ENCODE data around the gene MYO10.

MYO10 gene

DNA sequence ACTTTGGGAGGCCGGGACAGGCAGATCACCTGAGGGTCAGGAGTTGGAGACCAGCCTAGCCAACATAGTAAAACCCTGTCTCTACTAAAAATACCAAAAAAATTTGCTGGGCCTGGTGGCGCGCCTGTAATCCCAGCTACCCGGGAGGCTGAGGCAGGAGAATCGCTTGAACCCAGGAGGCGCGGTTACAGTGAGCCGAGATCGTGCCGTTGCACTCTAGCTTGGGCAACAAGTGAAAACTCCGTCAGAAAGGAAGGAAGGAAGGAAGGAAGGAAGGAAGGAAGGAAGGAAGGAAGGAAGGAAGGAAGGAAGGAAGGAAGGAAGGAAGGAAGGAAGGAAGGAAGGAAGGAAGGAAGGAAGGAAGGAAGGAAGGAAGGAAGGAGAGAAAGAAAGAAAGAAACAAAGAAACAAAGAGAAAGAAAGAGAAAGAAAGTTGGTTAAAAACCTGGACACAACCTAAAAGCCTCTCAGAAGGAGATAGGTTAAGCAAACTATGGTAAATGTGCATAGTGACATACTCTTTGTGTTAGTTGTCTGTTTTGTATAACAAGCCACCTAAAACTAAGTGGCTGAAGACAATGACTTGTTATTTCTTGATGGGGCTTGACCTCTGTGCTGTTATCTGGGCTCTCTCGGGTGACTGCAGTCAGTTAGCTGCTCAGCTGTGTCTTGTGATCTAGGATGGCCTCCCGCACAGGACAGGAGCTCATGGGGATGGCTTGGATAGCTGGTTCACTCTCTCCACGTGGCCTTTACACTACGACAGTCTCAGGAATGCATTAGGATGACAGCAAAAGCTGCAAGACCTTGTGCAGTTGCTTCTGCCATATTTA lies 8.0 kb upstream of the MYO10 start (continued):
- TF ChIP-seq, protein P1, sequence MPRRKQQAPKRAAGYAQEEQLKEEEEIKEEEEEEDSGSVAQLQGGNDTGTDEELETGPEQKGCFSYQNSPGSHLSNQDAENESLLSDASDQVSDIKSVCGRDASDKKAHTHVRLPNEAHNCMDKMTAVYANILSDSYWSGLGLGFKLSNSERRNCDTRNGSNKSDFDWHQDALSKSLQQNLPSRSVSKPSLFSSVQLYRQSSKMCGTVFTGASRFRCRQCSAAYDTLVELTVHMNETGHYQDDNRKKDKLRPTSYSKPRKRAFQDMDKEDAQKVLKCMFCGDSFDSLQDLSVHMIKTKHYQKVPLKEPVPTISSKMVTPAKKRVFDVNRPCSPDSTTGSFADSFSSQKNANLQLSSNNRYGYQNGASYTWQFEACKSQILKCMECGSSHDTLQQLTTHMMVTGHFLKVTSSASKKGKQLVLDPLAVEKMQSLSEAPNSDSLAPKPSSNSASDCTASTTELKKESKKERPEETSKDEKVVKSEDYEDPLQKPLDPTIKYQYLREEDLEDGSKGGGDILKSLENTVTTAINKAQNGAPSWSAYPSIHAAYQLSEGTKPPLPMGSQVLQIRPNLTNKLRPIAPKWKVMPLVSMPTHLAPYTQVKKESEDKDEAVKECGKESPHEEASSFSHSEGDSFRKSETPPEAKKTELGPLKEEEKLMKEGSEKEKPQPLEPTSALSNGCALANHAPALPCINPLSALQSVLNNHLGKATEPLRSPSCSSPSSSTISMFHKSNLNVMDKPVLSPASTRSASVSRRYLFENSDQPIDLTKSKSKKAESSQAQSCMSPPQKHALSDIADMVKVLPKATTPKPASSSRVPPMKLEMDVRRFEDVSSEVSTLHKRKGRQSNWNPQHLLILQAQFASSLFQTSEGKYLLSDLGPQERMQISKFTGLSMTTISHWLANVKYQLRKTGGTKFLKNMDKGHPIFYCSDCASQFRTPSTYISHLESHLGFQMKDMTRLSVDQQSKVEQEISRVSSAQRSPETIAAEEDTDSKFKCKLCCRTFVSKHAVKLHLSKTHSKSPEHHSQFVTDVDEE (CRISPR knock-in tag; IDR thresholded peaks at IDR 0.05), result no peak
- no peak for TF ChIP-seq RARB (CRISPR knock-in tag; IDR thresholded peaks at IDR 0.05)

DNA sequence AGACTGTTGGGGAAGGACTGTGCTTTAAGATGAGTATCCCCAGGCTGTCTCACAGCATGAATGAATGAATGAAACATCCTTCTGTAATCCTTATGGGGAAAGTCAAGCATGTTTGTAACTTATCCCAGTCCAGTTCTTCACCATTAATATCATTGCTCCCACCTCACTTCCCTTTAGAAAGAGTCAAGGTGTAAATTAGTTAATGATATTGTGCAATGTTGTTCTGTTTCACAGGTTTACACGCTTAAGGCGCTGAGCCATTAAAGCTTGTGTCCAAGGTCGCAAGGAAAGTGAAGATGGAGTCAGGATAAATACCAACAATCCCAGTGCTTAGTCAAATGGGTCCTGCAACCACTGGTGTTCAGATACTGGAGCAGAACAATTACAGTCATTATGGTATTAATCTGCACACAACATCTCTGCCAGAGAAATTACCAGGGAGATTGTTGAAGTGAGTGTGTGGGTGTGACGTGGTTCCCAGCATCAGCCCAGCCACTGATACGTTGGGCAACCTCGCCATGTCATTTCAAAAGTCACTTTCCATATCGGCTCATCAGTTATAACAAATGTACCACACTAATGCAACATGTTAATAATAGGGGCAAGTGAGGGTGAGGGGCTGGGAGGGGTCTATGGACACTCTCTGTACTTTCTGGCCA lies 1.5 kb upstream of the MYO10 start:
- ATAC-seq, result no peak
- TF ChIP-seq, protein P2, sequence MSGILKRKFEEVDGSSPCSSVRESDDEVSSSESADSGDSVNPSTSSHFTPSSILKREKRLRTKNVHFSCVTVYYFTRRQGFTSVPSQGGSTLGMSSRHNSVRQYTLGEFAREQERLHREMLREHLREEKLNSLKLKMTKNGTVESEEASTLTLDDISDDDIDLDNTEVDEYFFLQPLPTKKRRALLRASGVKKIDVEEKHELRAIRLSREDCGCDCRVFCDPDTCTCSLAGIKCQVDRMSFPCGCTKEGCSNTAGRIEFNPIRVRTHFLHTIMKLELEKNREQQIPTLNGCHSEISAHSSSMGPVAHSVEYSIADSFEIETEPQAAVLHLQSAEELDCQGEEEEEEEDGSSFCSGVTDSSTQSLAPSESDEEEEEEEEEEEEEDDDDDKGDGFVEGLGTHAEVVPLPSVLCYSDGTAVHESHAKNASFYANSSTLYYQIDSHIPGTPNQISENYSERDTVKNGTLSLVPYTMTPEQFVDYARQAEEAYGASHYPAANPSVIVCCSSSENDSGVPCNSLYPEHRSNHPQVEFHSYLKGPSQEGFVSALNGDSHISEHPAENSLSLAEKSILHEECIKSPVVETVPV (CRISPR knock-in tag; IDR thresholded peaks at IDR 0.05), result no peak
- no peak for TF ChIP-seq OSR1 (CRISPR knock-in tag; IDR thresholded peaks at IDR 0.05)
- TF ChIP-seq, protein P1 (CRISPR knock-in tag; IDR thresholded peaks at IDR 0.05), result no peak
- TF ChIP-seq ARNTL (CRISPR knock-in tag; IDR thresholded peaks at IDR 0.05; ENCODE audit: borderline replicate concordance, low read depth), result no peak
- no peak for TF ChIP-seq GLIS3 (CRISPR knock-in tag; IDR thresholded peaks at IDR 0.05)
- no peak for TF ChIP-seq CSDC2 (CRISPR knock-in tag; IDR thresholded peaks at IDR 0.05)
- no peak for TF ChIP-seq TCF4 (CRISPR knock-in tag; IDR thresholded peaks at IDR 0.05; ENCODE audit: borderline replicate concordance)
- no peak for TF ChIP-seq ESRRG (CRISPR knock-in tag; IDR thresholded peaks at IDR 0.05)
- no peak for TF ChIP-seq ZFP30 (CRISPR knock-in tag; IDR thresholded peaks at IDR 0.05)
- no peak for TF ChIP-seq ZFP3 (CRISPR knock-in tag; IDR thresholded peaks at IDR 0.05)
- no peak for TF ChIP-seq ISL1 (CRISPR knock-in tag; IDR thresholded peaks at IDR 0.05)
- TF ChIP-seq, protein P3, sequence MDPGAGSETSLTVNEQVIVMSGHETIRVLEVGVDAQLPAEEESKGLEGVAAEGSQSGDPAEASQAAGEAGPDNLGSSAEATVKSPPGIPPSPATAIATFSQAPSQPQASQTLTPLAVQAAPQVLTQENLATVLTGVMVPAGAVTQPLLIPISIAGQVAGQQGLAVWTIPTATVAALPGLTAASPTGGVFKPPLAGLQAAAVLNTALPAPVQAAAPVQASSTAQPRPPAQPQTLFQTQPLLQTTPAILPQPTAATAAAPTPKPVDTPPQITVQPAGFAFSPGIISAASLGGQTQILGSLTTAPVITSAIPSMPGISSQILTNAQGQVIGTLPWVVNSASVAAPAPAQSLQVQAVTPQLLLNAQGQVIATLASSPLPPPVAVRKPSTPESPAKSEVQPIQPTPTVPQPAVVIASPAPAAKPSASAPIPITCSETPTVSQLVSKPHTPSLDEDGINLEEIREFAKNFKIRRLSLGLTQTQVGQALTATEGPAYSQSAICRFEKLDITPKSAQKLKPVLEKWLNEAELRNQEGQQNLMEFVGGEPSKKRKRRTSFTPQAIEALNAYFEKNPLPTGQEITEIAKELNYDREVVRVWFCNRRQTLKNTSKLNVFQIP (CRISPR knock-in tag; IDR thresholded peaks at IDR 0.05; ENCODE audit: borderline replicate concordance, low read depth), result no peak
- TF ChIP-seq SNAI2 (CRISPR knock-in tag; IDR thresholded peaks at IDR 0.05), result no peak
- TF ChIP-seq ZNF8 (CRISPR knock-in tag; IDR thresholded peaks at IDR 0.05), result no peak
- no peak for TF ChIP-seq ZNF70 (CRISPR knock-in tag; IDR thresholded peaks at IDR 0.05)
- no peak for TF ChIP-seq ZNF565 (CRISPR knock-in tag; conservative IDR thresholded peaks at IDR 0.05; ENCODE audit: low read depth)
- TF ChIP-seq, protein P4, sequence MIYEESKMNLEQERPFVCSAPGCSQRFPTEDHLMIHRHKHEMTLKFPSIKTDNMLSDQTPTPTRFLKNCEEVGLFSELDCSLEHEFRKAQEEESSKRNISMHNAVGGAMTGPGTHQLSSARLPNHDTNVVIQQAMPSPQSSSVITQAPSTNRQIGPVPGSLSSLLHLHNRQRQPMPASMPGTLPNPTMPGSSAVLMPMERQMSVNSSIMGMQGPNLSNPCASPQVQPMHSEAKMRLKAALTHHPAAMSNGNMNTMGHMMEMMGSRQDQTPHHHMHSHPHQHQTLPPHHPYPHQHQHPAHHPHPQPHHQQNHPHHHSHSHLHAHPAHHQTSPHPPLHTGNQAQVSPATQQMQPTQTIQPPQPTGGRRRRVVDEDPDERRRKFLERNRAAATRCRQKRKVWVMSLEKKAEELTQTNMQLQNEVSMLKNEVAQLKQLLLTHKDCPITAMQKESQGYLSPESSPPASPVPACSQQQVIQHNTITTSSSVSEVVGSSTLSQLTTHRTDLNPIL (CRISPR knock-in tag; IDR thresholded peaks at IDR 0.05; ENCODE audit: low read depth), result no peak
- TF ChIP-seq, protein P5, sequence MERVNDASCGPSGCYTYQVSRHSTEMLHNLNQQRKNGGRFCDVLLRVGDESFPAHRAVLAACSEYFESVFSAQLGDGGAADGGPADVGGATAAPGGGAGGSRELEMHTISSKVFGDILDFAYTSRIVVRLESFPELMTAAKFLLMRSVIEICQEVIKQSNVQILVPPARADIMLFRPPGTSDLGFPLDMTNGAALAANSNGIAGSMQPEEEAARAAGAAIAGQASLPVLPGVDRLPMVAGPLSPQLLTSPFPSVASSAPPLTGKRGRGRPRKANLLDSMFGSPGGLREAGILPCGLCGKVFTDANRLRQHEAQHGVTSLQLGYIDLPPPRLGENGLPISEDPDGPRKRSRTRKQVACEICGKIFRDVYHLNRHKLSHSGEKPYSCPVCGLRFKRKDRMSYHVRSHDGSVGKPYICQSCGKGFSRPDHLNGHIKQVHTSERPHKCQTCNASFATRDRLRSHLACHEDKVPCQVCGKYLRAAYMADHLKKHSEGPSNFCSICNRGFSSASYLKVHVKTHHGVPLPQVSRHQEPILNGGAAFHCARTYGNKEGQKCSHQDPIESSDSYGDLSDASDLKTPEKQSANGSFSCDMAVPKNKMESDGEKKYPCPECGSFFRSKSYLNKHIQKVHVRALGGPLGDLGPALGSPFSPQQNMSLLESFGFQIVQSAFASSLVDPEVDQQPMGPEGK (CRISPR knock-in tag; IDR thresholded peaks at IDR 0.05; ENCODE audit: borderline replicate concordance), result no peak
